HG02981 (cell line): ENCODE measurements around the gene PLXNC1.

ENCODE experiments used
- ATAC-seq: cut with Tn5 transposase; IDR thresholded peaks from one replicate; pipeline ENCODE4 v1.9.1; 2021; ENCODE audit warnings: mild to moderate bottlenecking, moderate library complexity; ENCODE audit not compliant: unreplicated experiment

Gene PLXNC1

GRCh38 chr12:94202245-94203180 lies 54.1 kb downstream of the PLXNC1 start:
- ATAC-seq, result no peak

DNA sequence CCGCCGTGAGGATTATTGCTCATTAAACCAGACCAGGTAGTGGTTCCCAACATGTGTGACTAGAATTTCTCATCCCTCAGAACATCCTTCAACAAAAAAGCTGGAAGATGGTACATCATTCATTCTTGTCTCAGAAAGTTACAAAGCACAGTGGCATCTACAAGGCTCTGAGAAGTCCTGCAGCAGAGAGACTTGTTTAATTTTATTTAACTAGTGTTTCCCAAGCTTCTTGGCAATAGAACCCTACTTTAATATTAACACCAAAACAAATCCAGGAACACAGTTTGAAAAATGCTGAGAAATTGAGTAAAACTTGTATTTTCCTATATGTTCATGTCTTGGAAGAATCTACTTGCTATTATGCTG lies 54.8 kb downstream of the PLXNC1 start:
- ATAC-seq, result no peak

GRCh38 chr12:94203796-94204195 lies 55.4 kb downstream of the PLXNC1 start:
- ATAC-seq, result no peak

GRCh38 chr12:94204499-94205247 lies 56.3 kb downstream of the PLXNC1 start:
- peak; percentile 34 for ATAC-seq

- ATAC-seq, result no peak
Measured at GRCh38 chr12:94205822-94206221, 57.4 kb downstream of the PLXNC1 start.

DNA sequence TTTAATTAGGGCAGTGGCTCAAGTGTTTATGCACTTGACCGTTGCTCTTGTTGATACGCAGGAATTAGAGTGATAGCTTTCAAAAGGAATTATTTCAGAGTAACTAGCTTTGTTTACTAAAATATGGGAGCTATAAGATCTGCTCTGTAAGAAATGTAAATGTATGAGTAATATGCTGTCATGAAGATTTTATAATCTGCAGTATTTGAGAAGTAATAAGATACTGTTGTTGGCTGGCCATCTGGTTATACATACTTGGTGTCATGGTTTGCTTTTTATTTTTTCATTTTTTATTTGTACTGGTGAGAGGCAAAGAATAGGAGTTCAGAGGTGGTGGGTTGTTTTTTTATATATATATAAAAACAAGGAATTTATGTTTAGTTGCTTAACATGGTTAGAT lies 58.5 kb downstream of the PLXNC1 start:
- ATAC-seq, result no peak

DNA sequence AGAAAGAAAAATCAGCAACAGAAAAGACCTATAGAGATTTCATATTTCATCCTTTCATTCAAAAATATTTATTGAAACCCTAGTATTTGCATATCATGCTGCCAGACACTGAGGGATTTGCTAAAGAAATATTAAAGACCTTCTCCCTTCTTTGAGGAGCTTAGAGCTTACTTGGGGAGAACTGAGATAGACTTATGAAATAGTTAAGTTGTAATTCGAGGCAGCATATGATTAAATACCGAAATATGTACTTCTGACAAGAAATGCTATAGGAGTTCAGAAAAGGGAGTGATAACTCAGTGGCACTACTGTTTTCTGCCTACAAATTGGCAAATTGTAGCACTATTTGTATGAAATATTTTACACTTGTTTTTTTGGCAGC lies 59.1 kb downstream of the PLXNC1 start:
- no peak for ATAC-seq

DNA sequence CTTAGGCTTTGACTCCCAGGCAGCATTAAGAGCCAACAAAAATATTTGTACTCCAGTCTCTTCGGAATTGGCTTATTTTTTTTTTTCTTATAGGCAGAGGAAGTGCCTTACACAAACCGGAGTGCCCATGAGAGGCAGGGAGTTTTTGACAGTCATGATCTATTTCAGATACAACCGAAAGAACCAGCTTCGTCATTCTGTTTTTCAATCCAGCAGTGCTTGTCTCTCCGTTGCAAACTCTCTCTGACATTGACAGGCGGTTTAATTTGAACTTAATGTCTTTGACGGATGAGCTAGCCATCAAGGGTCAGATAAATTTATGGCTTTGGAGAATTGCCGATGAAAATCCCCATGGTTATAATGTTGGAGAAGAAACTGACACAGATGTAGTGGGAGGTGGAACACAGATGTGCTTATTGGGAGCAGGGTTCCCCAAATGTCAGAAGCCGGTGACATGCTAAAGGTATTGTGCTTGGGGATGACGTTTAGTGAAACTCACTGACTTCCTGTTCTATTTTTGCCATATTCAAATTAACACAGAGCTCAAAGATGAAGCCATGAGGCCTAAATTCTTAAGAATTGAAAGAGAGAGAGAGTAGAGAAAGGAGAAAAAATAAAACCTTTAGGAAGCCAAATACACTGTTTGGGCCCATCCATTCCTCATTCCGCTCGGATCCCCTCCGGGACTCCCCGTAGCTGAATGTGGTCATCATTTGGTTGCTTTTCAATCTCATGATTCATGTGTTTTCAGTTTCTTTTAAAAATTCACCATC lies 59.7 kb downstream of the PLXNC1 start:
- peak; percentile 74 for ATAC-seq

- ATAC-seq, result peak; percentile 32
Measured at GRCh38 chr12:94208622-94208966, 60.2 kb downstream of the PLXNC1 start.

DNA sequence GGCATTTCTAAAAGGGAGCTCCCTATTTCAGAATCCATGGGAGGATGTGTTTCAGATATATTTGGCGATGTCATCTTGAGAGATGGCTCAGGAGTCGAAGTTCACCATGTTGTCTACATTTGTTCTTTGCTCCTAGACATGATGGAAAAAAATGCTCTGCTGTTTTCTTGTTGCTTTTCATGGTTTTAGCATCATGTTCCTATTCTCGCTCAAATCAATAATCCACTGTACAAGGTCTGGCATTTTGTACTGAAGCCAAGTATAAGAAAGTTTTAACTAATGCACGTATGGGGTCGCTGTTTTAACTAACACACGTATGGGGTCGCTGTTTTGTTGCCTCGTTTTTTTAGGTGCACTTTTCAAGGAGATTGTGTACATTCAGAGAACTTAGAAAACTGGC lies 60.9 kb downstream of the PLXNC1 start:
- ATAC-seq, result no peak

DNA sequence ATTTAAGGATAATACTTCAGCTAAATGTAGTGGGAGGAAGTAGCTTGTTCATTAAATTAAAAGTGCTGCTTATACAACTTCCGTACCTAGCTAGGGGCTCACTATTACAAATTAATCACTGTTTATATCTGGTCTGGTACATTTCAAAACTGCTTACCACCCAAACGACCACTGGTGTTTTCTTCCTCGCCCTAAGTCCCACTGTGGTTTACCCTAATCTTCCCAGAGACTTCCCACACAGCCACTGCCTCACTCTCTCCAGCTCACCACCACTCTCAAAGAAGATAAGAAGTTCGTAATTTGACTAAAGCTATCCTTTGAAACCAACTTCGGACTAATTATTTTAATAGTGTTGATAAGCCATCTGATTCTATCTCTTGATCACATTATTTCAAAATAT lies 62.6 kb downstream of the PLXNC1 start:
- ATAC-seq, result no peak

- no peak for ATAC-seq
Measured at GRCh38 chr12:94218233-94218632, 69.9 kb downstream of the PLXNC1 start.

DNA sequence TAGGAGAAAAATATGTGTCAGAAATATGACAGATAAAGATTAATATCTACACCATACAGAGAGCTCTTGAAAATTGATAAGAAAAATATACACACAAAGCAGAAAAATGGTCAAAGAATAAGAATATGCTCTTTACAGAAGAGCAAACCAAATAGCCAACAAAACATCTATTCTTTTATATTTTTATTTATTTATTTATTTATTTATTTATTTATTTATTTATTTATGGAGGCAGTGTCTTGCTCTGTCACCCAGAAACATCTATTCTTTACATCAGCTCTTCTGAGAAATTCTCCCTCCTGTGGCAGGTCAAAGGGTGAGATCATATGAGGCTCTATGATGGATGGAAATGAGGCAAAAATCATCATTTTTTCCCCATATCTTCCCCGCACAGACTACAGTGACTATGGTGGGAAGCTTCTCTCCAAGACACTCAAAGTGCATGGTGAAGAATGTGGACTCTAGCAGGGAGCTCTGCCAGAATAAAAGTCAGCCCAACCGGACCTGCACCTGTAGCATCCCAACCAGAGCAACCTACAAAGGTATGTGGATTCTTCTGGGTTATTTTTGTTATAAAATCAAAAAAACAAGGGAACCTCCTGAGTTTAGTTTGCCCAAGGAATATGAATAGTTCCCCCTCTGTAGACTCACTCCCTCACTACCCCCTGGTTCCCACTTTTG lies 71.4 kb downstream of the PLXNC1 start:
- ATAC-seq, result no peak

GRCh38 chr12:94220804-94221203 lies 72.4 kb downstream of the PLXNC1 start:
- ATAC-seq, result no peak

DNA sequence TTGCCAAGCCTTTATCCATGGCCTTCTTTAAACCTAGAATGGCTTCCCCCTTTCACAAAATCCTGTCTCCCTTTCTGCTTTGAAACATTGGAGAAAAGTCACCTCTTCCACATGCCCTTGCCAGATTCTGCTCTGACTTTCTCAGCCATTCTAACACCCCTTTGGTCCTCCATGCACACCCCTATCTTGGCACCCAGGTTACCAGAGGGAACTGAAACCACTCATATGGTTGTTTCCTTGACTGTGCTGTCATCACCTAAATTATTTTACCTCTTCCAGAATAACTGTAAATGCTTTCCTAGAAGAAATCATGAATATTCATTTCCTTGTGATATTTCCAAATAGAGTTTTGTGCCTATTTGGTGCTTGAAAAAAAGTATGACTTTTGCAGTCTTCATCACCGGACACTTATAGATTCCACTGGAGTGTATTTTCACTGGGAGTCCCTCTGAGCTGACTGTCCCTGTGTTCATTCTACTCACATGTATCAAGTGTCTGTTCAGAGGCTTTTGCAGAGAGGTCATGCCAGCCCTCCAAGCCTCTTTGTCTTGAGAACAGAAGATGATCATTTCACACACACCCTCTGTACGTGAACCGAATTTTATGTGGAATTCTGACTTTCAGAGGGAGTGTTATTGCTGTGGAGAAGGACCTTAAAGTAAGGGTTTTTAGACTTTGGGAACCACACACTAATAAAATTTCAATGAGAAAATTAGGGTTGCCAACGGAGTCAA lies 74.1 kb downstream of the PLXNC1 start:
- no peak for ATAC-seq

- no peak for ATAC-seq
Measured at GRCh38 chr12:94223842-94224241, 75.5 kb downstream of the PLXNC1 start.

GRCh38 chr12:94225506-94225905 lies 77.1 kb downstream of the PLXNC1 start:
- no peak for ATAC-seq

DNA sequence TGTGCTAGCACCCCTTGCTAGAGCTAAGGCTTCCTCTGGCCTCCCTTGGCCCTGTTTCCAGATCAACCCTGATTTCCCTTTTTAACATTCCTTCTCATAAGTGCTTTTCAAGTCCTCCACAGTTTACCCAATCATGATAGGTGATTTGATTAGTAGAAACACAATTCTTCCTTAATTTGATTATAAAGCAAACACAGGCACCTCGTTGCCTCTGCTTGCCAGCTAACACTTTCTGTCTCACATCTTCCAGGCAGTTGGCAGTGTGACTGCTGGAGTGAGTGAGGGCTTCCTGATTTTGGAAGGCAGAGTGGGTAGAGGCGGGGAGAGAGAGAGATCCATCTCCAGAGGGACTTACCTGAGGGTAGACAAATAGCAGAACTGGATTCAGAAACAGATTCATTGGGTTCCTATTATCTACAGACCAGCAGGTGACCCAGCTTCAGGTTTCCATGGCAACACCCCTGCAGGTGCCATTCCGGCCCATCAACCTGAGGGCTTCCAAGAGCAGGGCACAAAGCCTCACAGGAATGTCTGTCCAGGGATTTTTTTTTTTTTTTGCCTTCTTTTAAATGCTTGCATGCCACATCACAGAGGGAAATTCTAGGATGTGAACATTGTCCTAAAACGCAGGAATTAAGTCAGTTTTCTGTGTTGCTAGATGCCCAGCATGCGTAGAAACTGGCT lies 77.7 kb downstream of the PLXNC1 start:
- ATAC-seq, result no peak

DNA sequence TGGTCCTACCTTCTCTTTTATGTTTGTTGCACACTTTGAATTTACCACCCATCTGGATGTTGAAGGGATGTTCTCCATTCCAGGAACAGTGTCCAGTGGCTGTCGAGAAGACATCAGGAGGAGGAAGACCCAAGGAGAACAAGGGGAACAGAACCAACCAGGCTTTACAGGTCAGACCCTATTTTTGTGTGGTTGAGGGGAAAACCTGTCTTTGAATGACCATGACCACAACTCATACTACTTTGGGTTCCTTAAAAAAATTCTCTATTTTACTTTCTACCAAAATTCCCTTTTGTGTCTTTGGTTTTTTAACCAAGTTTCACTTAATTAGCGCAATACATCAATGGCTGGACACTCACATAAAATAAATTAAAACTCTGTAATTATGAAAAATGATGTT lies 78.7 kb downstream of the PLXNC1 start:
- ATAC-seq, result no peak

- peak; percentile 47 for ATAC-seq
Measured at GRCh38 chr12:94228488-94228907, 80.1 kb downstream of the PLXNC1 start.
